Body of pancreas (tissue), 4 donors: Measurements from ENCODE around the gene WFDC2.

Experiments used
- POLR2A ChIP-seq, 3 donors: fragments of 450-650 bp; IDR thresholded peaks; one replicate each; pipeline ENCODE4 v1.6.1; 2016; ENCODE audit warnings: antibody characterized with exemption in 3 of 3, mild to moderate bottlenecking in 2 of 3
- TF ChIP-seq, protein P1 (sequence below), 7 experiments: fragments of 450-650 bp in 4 of 7; fragments of 200-600 bp in 3 of 7; sonication (generic) in 3 of 7; IDR thresholded peaks; one replicate each; pipeline ENCODE4 v1.5.1; 2016 to 2019; ENCODE audit warnings: antibody characterized with exemption in 7 of 7

DNA sequence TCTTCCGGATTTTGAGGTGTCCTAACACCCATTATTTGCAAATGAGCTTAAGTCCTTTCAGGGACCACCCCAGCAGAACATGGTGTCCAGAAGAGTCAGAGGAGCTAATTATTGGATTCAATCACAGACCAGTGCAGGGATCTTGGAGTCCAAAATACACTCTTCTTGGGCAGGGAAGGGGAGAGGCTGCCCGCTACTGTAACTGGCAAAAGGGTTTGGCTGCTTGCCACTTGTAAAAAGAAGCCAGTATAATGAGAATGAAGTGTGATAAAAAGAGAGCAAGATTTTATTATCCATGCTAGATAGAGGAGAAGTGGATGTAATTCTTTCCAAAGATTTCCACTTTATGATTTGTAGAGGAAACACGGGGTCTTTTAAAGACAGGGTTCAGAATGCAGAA is 26.6 kb downstream of the WFDC2 start:
- TF ChIP-seq, protein P1, sequence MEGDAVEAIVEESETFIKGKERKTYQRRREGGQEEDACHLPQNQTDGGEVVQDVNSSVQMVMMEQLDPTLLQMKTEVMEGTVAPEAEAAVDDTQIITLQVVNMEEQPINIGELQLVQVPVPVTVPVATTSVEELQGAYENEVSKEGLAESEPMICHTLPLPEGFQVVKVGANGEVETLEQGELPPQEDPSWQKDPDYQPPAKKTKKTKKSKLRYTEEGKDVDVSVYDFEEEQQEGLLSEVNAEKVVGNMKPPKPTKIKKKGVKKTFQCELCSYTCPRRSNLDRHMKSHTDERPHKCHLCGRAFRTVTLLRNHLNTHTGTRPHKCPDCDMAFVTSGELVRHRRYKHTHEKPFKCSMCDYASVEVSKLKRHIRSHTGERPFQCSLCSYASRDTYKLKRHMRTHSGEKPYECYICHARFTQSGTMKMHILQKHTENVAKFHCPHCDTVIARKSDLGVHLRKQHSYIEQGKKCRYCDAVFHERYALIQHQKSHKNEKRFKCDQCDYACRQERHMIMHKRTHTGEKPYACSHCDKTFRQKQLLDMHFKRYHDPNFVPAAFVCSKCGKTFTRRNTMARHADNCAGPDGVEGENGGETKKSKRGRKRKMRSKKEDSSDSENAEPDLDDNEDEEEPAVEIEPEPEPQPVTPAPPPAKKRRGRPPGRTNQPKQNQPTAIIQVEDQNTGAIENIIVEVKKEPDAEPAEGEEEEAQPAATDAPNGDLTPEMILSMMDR (IDR thresholded peaks at IDR 0.05) = no peak
- TF ChIP-seq POLR2A (IDR thresholded peaks at IDR 0.05) = no peak
